ENCODE results near the gene TMEM108.
A peak's percentile ranks its signal among the peaks of the same experiment; 100 is the strongest.

TMEM108 gene

GRCh38 chr3:133117342-133117741 lies 79.2 kb downstream of the TMEM108 start:
- no peak for DNase-seq (ENCODE audit: low spot score)

GRCh38 chr3:133119176-133119575 lies 81.0 kb downstream of the TMEM108 start:
- peak; percentile 19 for DNase-seq (ENCODE audit: low spot score)

- DNase-seq (ENCODE audit: low spot score) = no peak
These were observed 83.3 kb downstream of the TMEM108 start for GRCh38 chr3:133121450-133121849.

- no peak for DNase-seq (ENCODE audit: low spot score)
These were observed 85.4 kb downstream of the TMEM108 start for GRCh38 chr3:133123636-133124035.

GRCh38 chr3:133124511-133124910 lies 86.3 kb downstream of the TMEM108 start:
- DNase-seq (ENCODE audit: low spot score) = no peak

GRCh38 chr3:133125171-133125570 lies 87.0 kb downstream of the TMEM108 start:
- no peak for DNase-seq (ENCODE audit: low spot score)

- DNase-seq (ENCODE audit: low spot score) = no peak
These were observed 87.6 kb downstream of the TMEM108 start for GRCh38 chr3:133125802-133126201.

GRCh38 chr3:133127381-133127780 lies 89.2 kb downstream of the TMEM108 start:
- DNase-seq (ENCODE audit: low spot score) = no peak

GRCh38 chr3:133130168-133130567 lies 92.0 kb downstream of the TMEM108 start:
- DNase-seq (ENCODE audit: low spot score) = no peak

GRCh38 chr3:133135306-133135705 lies 97.1 kb downstream of the TMEM108 start:
- no peak for DNase-seq (ENCODE audit: low spot score)

- no peak for DNase-seq (ENCODE audit: low spot score)
These were observed 98.2 kb downstream of the TMEM108 start for GRCh38 chr3:133136114-133137041.

GRCh38 chr3:133137042-133137996 lies 99.1 kb downstream of the TMEM108 start:
- DNase-seq (ENCODE audit: low spot score) = no peak

- DNase-seq (ENCODE audit: low spot score) = no peak
These were observed 99.8 kb downstream of the TMEM108 start for GRCh38 chr3:133138017-133138416.

- no peak for DNase-seq (ENCODE audit: low spot score)
These were observed 113.9 kb downstream of the TMEM108 start for GRCh38 chr3:133152056-133152455.

- no peak for DNase-seq (ENCODE audit: low spot score)
These were observed 114.6 kb downstream of the TMEM108 start for GRCh38 chr3:133152681-133153220.

- no peak for DNase-seq (ENCODE audit: low spot score)
These were observed 115.2 kb downstream of the TMEM108 start for GRCh38 chr3:133153382-133153781.

- DNase-seq (ENCODE audit: low spot score) = no peak
These were observed 119.5 kb downstream of the TMEM108 start for GRCh38 chr3:133157716-133158115.

GRCh38 chr3:133158686-133159085 lies 120.5 kb downstream of the TMEM108 start:
- no peak for DNase-seq (ENCODE audit: low spot score)

- no peak for DNase-seq (ENCODE audit: low spot score)
These were observed 121.6 kb downstream of the TMEM108 start for GRCh38 chr3:133159498-133160475.

GRCh38 chr3:133161656-133162055 lies 123.5 kb downstream of the TMEM108 start:
- DNase-seq (ENCODE audit: low spot score) = no peak

GRCh38 chr3:133162265-133162664 lies 124.1 kb downstream of the TMEM108 start:
- no peak for DNase-seq (ENCODE audit: low spot score)

All from COLO829 (cell line).